MCF 10A (cell line): ENCODE measurements around the gene MYADML2. TPM values are rescaled to one million over a fixed set of nuclear protein-coding genes. Genes with fewer than 3 reads are reported as not detected.

Source experiments
- BruUV-seq: library from RNA; stranded (reverse); fragments of 400-500 nt; replicated peaks from 2 replicates; lab custom pipeline; 2021; lab: Mats Ljungman, UMichigan
- CTCF ChIA-PET: fragments of 300-600 bp; sonication (Branson Sonifier 250); formaldehyde crosslinking; extraction: SDS; loops from one replicate; lab custom pipeline; 2021; ENCODE audit warnings: antibody characterized with exemption, inconsistent platforms; lab: Yijun Ruan, JAX
- POLR2A ChIA-PET: fragments of 300-600, 350-650 bp; sonication (Branson Sonifier 250); formaldehyde crosslinking; extraction: SDS; loops from one replicate; lab custom pipeline; 2020; ENCODE audit warnings: antibody characterized with exemption, inconsistent platforms; lab: Yijun Ruan, JAX
- DNase-seq: peaks from one replicate; pipeline ENCODE4 v3.0.0-alpha.2; 2018; ENCODE audit not compliant: unreplicated experiment
- H3K27ac Mint-ChIP-seq: one replicate; pipeline ENCODE4 v1.8.0; 2022; ENCODE audit warnings: mild to moderate bottlenecking, low read depth, mixed read lengths; ENCODE audit not compliant: unreplicated experiment
- H3K27me3 Mint-ChIP-seq: one replicate; pipeline ENCODE4 v1.8.0; 2022; ENCODE audit warnings: mixed read lengths; ENCODE audit not compliant: insufficient read depth, unreplicated experiment
- H3K36me3 Mint-ChIP-seq: one replicate; pipeline ENCODE4 v1.8.0; 2022; ENCODE audit warnings: mild to moderate bottlenecking, moderate library complexity, mixed read lengths; ENCODE audit not compliant: insufficient read depth, unreplicated experiment
- H3K4me1 Mint-ChIP-seq: one replicate; pipeline ENCODE4 v1.8.0; 2022; ENCODE audit warnings: mixed read lengths; ENCODE audit not compliant: insufficient read depth, unreplicated experiment
- H3K4me3 Mint-ChIP-seq: one replicate; pipeline ENCODE4 v1.8.0; 2022; ENCODE audit warnings: mild to moderate bottlenecking, moderate library complexity, mixed read lengths; ENCODE audit not compliant: unreplicated experiment
- H3K9me3 Mint-ChIP-seq: one replicate; pipeline ENCODE4 v1.8.0; 2022; ENCODE audit warnings: mixed read lengths; ENCODE audit not compliant: unreplicated experiment
- CTCF ChIP-seq: fragments of 200-600 bp; IDR thresholded peaks from one replicate; pipeline ENCODE4 v1.8.0; 2022; ENCODE audit warnings: antibody characterized with exemption, mild to moderate bottlenecking; ENCODE audit not compliant: unreplicated experiment
- intact Hi-C: fragments of 100-400 bp; cut with micrococcal nuclease; formaldehyde crosslinking; loops from 2 replicates; pipeline ENCODE4 v1.14.1; 2022
- total RNA-seq: library from RNA; stranded (reverse); gene quantifications from 2 replicates; pipeline ENCODE4 v1.2.3, GENCODE V29; 2022

MYADML2 gene
- total RNA-seq, 1 experiment from 2014 or later, result not detected

GRCh38 chr17:81977211-81977808 lies 30.3 kb upstream of the MYADML2 start, which contains the start of gene ASPSCR1:
Gene ASPSCR1, plus strand, starts transcription at chr17:81977629. Its CDS starts 18 bp downstream, at chr17:81977647.
- no peaks in the 10 kb centered on the region for H3K9me3 Mint-ChIP-seq
- peak; percentile 85 for DNase-seq
- intact Hi-C loops, result loop anchor here (2.0 kb wide), 1 partner anchor 25 kb away; no protein-coding TSS in a partner anchor
- BruUV-seq, result no TSS peak
- no peaks in the 10 kb centered on the region for H3K27me3 Mint-ChIP-seq
- peak within 1 kb of the TSS; percentile 97 for H3K4me3 Mint-ChIP-seq
- TF ChIP-seq CTCF, result no peak
- H3K4me1 Mint-ChIP-seq, result peaks cover 24% of the 10 kb centered on the region
- ChIA-PET POLR2A (interaction anchor here (0.7 to 1.7 kb wide), 9 partner anchors 9 to 60 kb away, joined by 3 to 13 read pairs (median 5); partner anchors contain the start of genes CENPX, LRRC45 and SIRT7), CTCF (interaction anchor here (0.6 to 0.7 kb wide), 3 partner anchors 17 to 1970 kb away, joined by 3 read pairs; no protein-coding TSS in a partner anchor)
- peaks cover 8% of the 10 kb centered on the region for H3K36me3 Mint-ChIP-seq
- peak within 1 kb of the TSS; percentile 88 for H3K27ac Mint-ChIP-seq

- intact Hi-C loops, result loop anchor here (2.0 kb wide), 1 partner anchor 26 kb away; no protein-coding TSS in a partner anchor
- BruUV-seq, result TSS peak; percentile 22
- no peak for DNase-seq
- Mint-ChIP-seq H3K27ac (peak overlapping the region; percentile 88), H3K4me1 (peaks cover 19% of the 10 kb centered on the region), H3K4me3 (peak overlapping the region; percentile 97), H3K36me3 (peaks cover 8% of the 10 kb centered on the region), H3K9me3 (no peaks in the 10 kb centered on the region), H3K27me3 (no peaks in the 10 kb centered on the region)
- ChIA-PET POLR2A (interaction anchor here (0.7 to 1.7 kb wide), 9 partner anchors 8 to 59 kb away, joined by 3 to 10 read pairs (median 4); partner anchors contain the start of genes CENPX, LRRC45 and SIRT7), CTCF (interaction anchor here (0.6 to 0.7 kb wide), 2 partner anchors 16 to 28 kb away, joined by 3 read pairs; no protein-coding TSS in a partner anchor)
- no peak for TF ChIP-seq CTCF
Observed at GRCh38 chr17:81976332-81977210, 29.5 kb upstream of the MYADML2 start.

- Mint-ChIP-seq H3K27me3 (no peaks in the 10 kb centered on the region), H3K27ac (no peak overlapping the region), H3K9me3 (no peaks in the 10 kb centered on the region), H3K4me1 (peaks cover under 1% of the 10 kb centered on the region), H3K36me3 (peaks cover 5% of the 10 kb centered on the region), H3K4me3 (no peak overlapping the region)
- CTCF ChIA-PET, result no interaction called here
- no peak for DNase-seq
- no peak for TF ChIP-seq CTCF
- POLR2A ChIA-PET, result no interaction called here
- intact Hi-C loops, result no loop called here
- BruUV-seq, result no TSS peak
Observed at GRCh38 chr17:81973432-81973831, 26.4 kb upstream of the MYADML2 start.
